ENCODE results near the gene FBXW12.

FBXW12 gene

GRCh38 chr3:48411041-48411588, 39.1 kb downstream of the FBXW12 start:
- no peak for TF ChIP-seq BHLHE40 (IDR thresholded peaks at IDR 0.05; ENCODE audit: borderline replicate concordance)
- TF ChIP-seq NFRKB (IDR thresholded peaks at IDR 0.05), result no peak
- TF ChIP-seq ELF4 (IDR thresholded peaks at IDR 0.05), result no peak
- TF ChIP-seq PKNOX1 (IDR thresholded peaks at IDR 0.05), result no peak
- TF ChIP-seq CTBP1 (IDR thresholded peaks at IDR 0.05; ENCODE audit: borderline replicate concordance), result no peak
- no peak for TF ChIP-seq SP1 (IDR thresholded peaks at IDR 0.05)
- no peak for TF ChIP-seq FOXK2 (IDR thresholded peaks at IDR 0.05)
- POLR2A ChIA-PET, result no interaction called here
- DNase-seq (ENCODE audit: extremely low spot score), result no peak
- CTCF ChIA-PET, result interaction anchor here (3.3 kb wide), 1 partner anchor 25 kb away, joined by 28 read pairs; no protein-coding TSS in a partner anchor

GRCh38 chr3:48411606-48412374, 39.8 kb downstream of the FBXW12 start:
- no peak for TF ChIP-seq ELF4 (IDR thresholded peaks at IDR 0.05)
- TF ChIP-seq SP1 (IDR thresholded peaks at IDR 0.05), result no peak
- no peak for TF ChIP-seq NFRKB (IDR thresholded peaks at IDR 0.05)
- TF ChIP-seq FOXK2 (IDR thresholded peaks at IDR 0.05), result no peak
- TF ChIP-seq ARNT (IDR thresholded peaks at IDR 0.05), result no peak
- no peak for TF ChIP-seq CTBP1 (IDR thresholded peaks at IDR 0.05; ENCODE audit: borderline replicate concordance)
- TF ChIP-seq PKNOX1 (IDR thresholded peaks at IDR 0.05), result no peak
- no peak for TF ChIP-seq L3MBTL2 (conservative IDR thresholded peaks at IDR 0.05)
- TF ChIP-seq FOXA1 (IDR thresholded peaks at IDR 0.05), result no peak
- TF ChIP-seq FOXM1 (IDR thresholded peaks at IDR 0.05; ENCODE audit: borderline replicate concordance), result no peak
- TF ChIP-seq LEF1 (IDR thresholded peaks at IDR 0.05; ENCODE audit: borderline replicate concordance), result no peak
- no peak for TF ChIP-seq ZNF384 (IDR thresholded peaks at IDR 0.05)
- no peak for TF ChIP-seq BHLHE40 (IDR thresholded peaks at IDR 0.05; ENCODE audit: borderline replicate concordance)
- CTCF ChIA-PET, result interaction anchor here (0.7 to 3.3 kb wide), 3 partner anchors 11 to 210 kb away, joined by 3 to 28 read pairs (median 3); no protein-coding TSS in a partner anchor
- POLR2A ChIA-PET, result interaction anchor here (1.6 kb wide), 1 partner anchor 17 kb away, joined by 8 read pairs; no protein-coding TSS in a partner anchor
- no peak for DNase-seq (ENCODE audit: extremely low spot score)

GRCh38 chr3:48412375-48413001, 40.5 kb downstream of the FBXW12 start:
- ChIA-PET POLR2A (interaction anchor here (0.9 to 1.6 kb wide), 2 partner anchors 16 to 27 kb away, joined by 4 to 8 read pairs; partner anchors contain the start of genes CCDC51 and TMA7), CTCF (interaction anchor here (0.7 to 3.3 kb wide), 3 partner anchors 12 to 210 kb away, joined by 3 to 28 read pairs (median 3); no protein-coding TSS in a partner anchor)
- DNase-seq (ENCODE audit: extremely low spot score), result no peak
- TF ChIP-seq FOXM1 (IDR thresholded peaks at IDR 0.05; ENCODE audit: borderline replicate concordance) (no peak), ELF4 (IDR thresholded peaks at IDR 0.05) (no peak), NFRKB (IDR thresholded peaks at IDR 0.05) (no peak), HDGF (IDR thresholded peaks at IDR 0.05; ENCODE audit: borderline replicate concordance) (no peak), ARNT (IDR thresholded peaks at IDR 0.05) (no peak), FOXK2 (IDR thresholded peaks at IDR 0.05) (no peak), ZNF384 (IDR thresholded peaks at IDR 0.05) (no peak), FOXA1 (IDR thresholded peaks at IDR 0.05) (no peak), PKNOX1 (IDR thresholded peaks at IDR 0.05) (no peak)

GRCh38 chr3:48413086-48413485, 41.1 kb downstream of the FBXW12 start:
- ChIA-PET POLR2A (interaction anchor here (0.9 to 1.6 kb wide), 2 partner anchors 16 to 26 kb away, joined by 4 to 8 read pairs; partner anchors contain the start of genes CCDC51 and TMA7), CTCF (interaction anchor here (3.3 kb wide), 1 partner anchor 23 kb away, joined by 28 read pairs; no protein-coding TSS in a partner anchor)
- no peak for TF ChIP-seq HDGF (IDR thresholded peaks at IDR 0.05; ENCODE audit: borderline replicate concordance)
- no peak for TF ChIP-seq FOXK2 (IDR thresholded peaks at IDR 0.05)
- TF ChIP-seq BHLHE40 (IDR thresholded peaks at IDR 0.05; ENCODE audit: borderline replicate concordance), result no peak
- TF ChIP-seq ZNF384 (IDR thresholded peaks at IDR 0.05), result no peak
- no peak for TF ChIP-seq TARDBP (IDR thresholded peaks at IDR 0.05)
- no peak for TF ChIP-seq NFRKB (IDR thresholded peaks at IDR 0.05)
- TF ChIP-seq CTBP1 (IDR thresholded peaks at IDR 0.05; ENCODE audit: borderline replicate concordance), result no peak
- TF ChIP-seq SP1 (IDR thresholded peaks at IDR 0.05), result no peak
- no peak for TF ChIP-seq LEF1 (IDR thresholded peaks at IDR 0.05; ENCODE audit: borderline replicate concordance)
- no peak for TF ChIP-seq ELF4 (IDR thresholded peaks at IDR 0.05)
- no peak for TF ChIP-seq SUZ12 (IDR thresholded peaks at IDR 0.05)
- no peak for TF ChIP-seq ARNT (IDR thresholded peaks at IDR 0.05)
- no peak for TF ChIP-seq L3MBTL2 (conservative IDR thresholded peaks at IDR 0.05)
- TF ChIP-seq PKNOX1 (IDR thresholded peaks at IDR 0.05), result no peak
- no peak for TF ChIP-seq FOXA1 (IDR thresholded peaks at IDR 0.05)
- no peak for DNase-seq (ENCODE audit: extremely low spot score)

GRCh38 chr3:48413611-48414010, 41.6 kb downstream of the FBXW12 start:
- ChIA-PET POLR2A (no interaction called here), CTCF (interaction anchor here (3.3 kb wide), 1 partner anchor 23 kb away, joined by 28 read pairs; no protein-coding TSS in a partner anchor)
- TF ChIP-seq ELF4 (IDR thresholded peaks at IDR 0.05) (no peak), PKNOX1 (IDR thresholded peaks at IDR 0.05) (no peak), FOXK2 (IDR thresholded peaks at IDR 0.05) (no peak), TARDBP (IDR thresholded peaks at IDR 0.05) (no peak), HDGF (IDR thresholded peaks at IDR 0.05; ENCODE audit: borderline replicate concordance) (no peak), L3MBTL2 (conservative IDR thresholded peaks at IDR 0.05) (no peak), NFRKB (IDR thresholded peaks at IDR 0.05) (no peak), SUZ12 (IDR thresholded peaks at IDR 0.05) (no peak), ARNT (IDR thresholded peaks at IDR 0.05) (no peak), FOXA1 (IDR thresholded peaks at IDR 0.05) (no peak), FOXM1 (IDR thresholded peaks at IDR 0.05; ENCODE audit: borderline replicate concordance) (no peak), BHLHE40 (IDR thresholded peaks at IDR 0.05; ENCODE audit: borderline replicate concordance) (no peak), LEF1 (IDR thresholded peaks at IDR 0.05; ENCODE audit: borderline replicate concordance) (no peak), SP1 (IDR thresholded peaks at IDR 0.05) (no peak), ZNF384 (IDR thresholded peaks at IDR 0.05) (no peak), CTBP1 (IDR thresholded peaks at IDR 0.05; ENCODE audit: borderline replicate concordance) (no peak)
- no peak for DNase-seq (ENCODE audit: extremely low spot score)

All from HEK293T (cell line).